C4-2B (cell line): ENCODE measurements around the gene GRIN2D.

ENCODE experiments used
- ZFX ChIP-seq: fragments of 450-650 bp; IDR thresholded peaks from 2 replicates; pipeline ENCODE4 v1.6.1; 2017
- TF ChIP-seq, protein P1 (sequence below): fragments of 450-650 bp; conservative IDR thresholded peaks from 2 replicates; pipeline ENCODE4 v1.5.1; 2017; ENCODE audit warnings: mild to moderate bottlenecking

DNA sequence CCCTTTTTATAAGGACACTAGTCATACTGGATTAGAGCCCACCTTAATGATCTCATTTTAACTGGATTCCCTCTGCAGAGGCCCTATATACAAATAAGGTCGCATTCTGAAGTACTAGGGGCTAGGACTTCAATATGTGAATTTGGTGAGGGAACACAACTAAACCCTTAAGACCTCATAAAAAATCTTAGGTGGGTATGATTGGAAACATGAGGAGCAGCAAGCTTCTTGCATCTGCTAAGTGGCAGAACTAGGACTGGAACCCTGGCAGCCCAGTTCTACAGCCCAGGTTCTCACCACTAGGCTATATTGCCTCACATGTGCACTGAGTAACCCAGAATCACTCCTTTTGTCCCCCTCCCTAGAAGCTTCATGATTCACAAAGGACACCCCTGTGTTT, 35.2 kb downstream of the GRIN2D start:
- TF ChIP-seq, protein P1, sequence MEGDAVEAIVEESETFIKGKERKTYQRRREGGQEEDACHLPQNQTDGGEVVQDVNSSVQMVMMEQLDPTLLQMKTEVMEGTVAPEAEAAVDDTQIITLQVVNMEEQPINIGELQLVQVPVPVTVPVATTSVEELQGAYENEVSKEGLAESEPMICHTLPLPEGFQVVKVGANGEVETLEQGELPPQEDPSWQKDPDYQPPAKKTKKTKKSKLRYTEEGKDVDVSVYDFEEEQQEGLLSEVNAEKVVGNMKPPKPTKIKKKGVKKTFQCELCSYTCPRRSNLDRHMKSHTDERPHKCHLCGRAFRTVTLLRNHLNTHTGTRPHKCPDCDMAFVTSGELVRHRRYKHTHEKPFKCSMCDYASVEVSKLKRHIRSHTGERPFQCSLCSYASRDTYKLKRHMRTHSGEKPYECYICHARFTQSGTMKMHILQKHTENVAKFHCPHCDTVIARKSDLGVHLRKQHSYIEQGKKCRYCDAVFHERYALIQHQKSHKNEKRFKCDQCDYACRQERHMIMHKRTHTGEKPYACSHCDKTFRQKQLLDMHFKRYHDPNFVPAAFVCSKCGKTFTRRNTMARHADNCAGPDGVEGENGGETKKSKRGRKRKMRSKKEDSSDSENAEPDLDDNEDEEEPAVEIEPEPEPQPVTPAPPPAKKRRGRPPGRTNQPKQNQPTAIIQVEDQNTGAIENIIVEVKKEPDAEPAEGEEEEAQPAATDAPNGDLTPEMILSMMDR, result no peak
- no peak for TF ChIP-seq ZFX
